PFSK-1 (cell line): ENCODE results near the gene PTBP3.

Source experiments
- FOXP2 ChIP-seq: optimal IDR thresholded peaks from 2 replicates; pipeline ENCODE3; 2011; ENCODE audit warnings: borderline replicate concordance, control low read depth, inconsistent platforms; ENCODE audit not compliant: insufficient read depth; ENCODE audit errors: extremely low read length, extremely low read depth
- POLR2AphosphoS5 ChIP-seq: IDR thresholded peaks from 2 replicates; pipeline ENCODE4 v1.6.1; 2012; ENCODE audit warnings: low read depth, mild to moderate bottlenecking, control low read depth, low read length, moderate library complexity
- SIN3A ChIP-seq: IDR thresholded peaks from 2 replicates; pipeline ENCODE4 v1.6.1; 2012; ENCODE audit warnings: mild to moderate bottlenecking, low read length, moderate library complexity, borderline replicate concordance; ENCODE audit not compliant: insufficient read depth
- TAF1 ChIP-seq: IDR thresholded peaks from 2 replicates; pipeline ENCODE4 v1.6.1; 2012; ENCODE audit warnings: low read length, control low read depth, borderline replicate concordance; ENCODE audit not compliant: insufficient read depth
- TF ChIP-seq, protein P1 (sequence below), 2 experiments: IDR thresholded peaks; 2 replicates each; pipeline versions ENCODE4 v1.6.1 to v1.8.0; 2011 to 2012; ENCODE audit warnings: low read depth in 2 of 2, low read length in 2 of 2, control low read depth in 1 of 2, inconsistent platforms in 1 of 2, mild to moderate bottlenecking in 1 of 2, moderate library complexity in 1 of 2; ENCODE audit not compliant: insufficient read depth in 1 of 2

The PTBP3 gene

DNA sequence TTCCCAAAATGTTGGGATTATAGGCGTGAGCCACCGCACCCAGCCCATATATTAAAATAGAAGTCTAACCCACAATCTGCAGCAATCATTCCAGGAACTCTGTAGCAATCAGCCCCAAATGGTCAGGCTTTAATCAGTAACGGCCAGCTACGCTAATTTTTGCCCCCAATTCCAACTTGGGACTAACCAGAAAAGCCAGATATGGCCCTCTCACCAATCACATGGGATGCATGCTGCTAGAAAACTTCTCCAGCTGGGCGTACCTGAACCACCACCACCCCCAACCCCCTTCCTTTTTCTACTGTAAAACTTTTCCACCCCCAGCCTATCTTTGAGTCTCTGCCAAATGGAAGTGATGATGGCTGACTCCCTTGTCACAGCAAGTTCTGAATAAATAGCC lies 162.5 kb downstream of the PTBP3 start:
- TF ChIP-seq FOXP2, result no peak
- no peak for TF ChIP-seq TAF1
- TF ChIP-seq POLR2AphosphoS5, result no peak
- no peak for TF ChIP-seq SIN3A
- TF ChIP-seq, protein P1, sequence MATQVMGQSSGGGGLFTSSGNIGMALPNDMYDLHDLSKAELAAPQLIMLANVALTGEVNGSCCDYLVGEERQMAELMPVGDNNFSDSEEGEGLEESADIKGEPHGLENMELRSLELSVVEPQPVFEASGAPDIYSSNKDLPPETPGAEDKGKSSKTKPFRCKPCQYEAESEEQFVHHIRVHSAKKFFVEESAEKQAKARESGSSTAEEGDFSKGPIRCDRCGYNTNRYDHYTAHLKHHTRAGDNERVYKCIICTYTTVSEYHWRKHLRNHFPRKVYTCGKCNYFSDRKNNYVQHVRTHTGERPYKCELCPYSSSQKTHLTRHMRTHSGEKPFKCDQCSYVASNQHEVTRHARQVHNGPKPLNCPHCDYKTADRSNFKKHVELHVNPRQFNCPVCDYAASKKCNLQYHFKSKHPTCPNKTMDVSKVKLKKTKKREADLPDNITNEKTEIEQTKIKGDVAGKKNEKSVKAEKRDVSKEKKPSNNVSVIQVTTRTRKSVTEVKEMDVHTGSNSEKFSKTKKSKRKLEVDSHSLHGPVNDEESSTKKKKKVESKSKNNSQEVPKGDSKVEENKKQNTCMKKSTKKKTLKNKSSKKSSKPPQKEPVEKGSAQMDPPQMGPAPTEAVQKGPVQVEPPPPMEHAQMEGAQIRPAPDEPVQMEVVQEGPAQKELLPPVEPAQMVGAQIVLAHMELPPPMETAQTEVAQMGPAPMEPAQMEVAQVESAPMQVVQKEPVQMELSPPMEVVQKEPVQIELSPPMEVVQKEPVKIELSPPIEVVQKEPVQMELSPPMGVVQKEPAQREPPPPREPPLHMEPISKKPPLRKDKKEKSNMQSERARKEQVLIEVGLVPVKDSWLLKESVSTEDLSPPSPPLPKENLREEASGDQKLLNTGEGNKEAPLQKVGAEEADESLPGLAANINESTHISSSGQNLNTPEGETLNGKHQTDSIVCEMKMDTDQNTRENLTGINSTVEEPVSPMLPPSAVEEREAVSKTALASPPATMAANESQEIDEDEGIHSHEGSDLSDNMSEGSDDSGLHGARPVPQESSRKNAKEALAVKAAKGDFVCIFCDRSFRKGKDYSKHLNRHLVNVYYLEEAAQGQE (IDR thresholded peaks at IDR 0.05; ENCODE audit: insufficient read depth in 1 of 2, low read depth in 2 of 2, low read length in 2 of 2), result no peak

DNA sequence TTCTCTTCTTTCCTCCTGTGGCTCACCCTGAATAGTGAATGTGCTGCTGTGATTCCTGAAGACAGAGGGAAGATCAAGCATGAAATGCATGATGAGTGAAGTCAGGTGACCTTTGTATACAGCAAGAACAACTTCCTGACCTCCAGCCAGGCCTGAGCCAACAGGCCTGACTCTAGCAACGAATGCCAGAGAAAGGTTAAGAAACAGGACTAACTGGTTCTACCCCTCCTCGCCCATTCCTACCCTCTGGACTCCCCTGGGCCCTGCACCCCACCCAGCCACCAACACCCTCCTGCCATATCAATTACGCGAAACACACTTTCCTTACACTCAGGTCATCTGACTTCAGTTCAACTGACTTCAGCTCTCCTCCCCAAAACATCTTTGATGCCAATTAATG lies 163.2 kb downstream of the PTBP3 start:
- TF ChIP-seq POLR2AphosphoS5 (no peak), FOXP2 (no peak), TAF1 (no peak), SIN3A (no peak)
- TF ChIP-seq, protein P1 (IDR thresholded peaks at IDR 0.05; ENCODE audit: insufficient read depth in 1 of 2, low read depth in 2 of 2, low read length in 2 of 2), result no peak

DNA sequence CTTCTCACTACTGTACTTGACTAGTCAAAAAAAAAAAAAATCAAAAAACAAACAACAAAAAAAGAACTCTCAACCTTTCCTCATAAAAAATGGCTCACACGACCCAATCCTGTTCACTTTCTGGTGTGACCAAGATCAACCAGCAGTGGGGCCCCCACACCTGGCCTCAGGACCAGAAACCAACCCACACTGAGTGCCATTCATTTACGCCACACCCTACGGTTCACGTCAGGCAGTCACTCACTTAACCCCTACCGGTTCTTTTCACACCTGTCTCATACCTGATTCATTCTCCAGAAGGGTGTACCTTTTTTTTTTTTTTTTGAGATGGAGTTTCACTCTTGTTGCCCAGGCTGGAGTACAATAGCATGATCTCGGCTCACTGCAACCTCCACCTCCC lies 164.1 kb downstream of the PTBP3 start:
- TF ChIP-seq SIN3A (no peak), TAF1 (no peak), FOXP2 (no peak), POLR2AphosphoS5 (no peak)
- TF ChIP-seq, protein P1 (IDR thresholded peaks at IDR 0.05; ENCODE audit: insufficient read depth in 1 of 2, low read depth in 2 of 2, low read length in 2 of 2), result no peak

DNA sequence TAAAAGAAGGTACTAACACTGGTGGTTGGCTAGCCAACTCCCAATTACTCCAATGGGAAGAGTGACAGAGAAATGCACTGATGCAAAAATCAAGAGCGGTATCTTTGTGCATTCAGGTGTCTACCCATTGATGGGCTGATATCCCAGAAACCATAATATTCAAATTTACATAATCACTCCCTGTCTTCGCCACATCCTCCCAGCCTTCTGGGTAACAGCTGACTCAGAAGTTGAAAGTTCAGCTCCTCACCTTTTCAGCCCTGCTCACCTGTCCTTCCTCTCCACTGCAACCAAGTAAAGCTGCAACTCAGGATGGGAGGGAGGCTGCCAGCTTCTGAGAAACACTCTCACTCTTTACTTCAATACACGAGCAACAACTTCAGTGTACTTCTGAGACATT lies 165.2 kb downstream of the PTBP3 start:
- TF ChIP-seq FOXP2 (no peak), TAF1 (no peak), POLR2AphosphoS5 (no peak), SIN3A (no peak)
- TF ChIP-seq, protein P1 (IDR thresholded peaks at IDR 0.05; ENCODE audit: insufficient read depth in 1 of 2, low read depth in 2 of 2, low read length in 2 of 2), result no peak
